Measurements from ENCODE around the gene RLF. TPM values are rescaled to one million over a fixed set of nuclear protein-coding genes. Genes with fewer than 3 reads are reported as not detected.

RLF gene
- total and polyA plus RNA-seq, 2 of the 8 experiments (the other 6 are each of a cell fraction or from before 2014, with no cell fraction given) = 4.2 to 18.0 TPM

DNA sequence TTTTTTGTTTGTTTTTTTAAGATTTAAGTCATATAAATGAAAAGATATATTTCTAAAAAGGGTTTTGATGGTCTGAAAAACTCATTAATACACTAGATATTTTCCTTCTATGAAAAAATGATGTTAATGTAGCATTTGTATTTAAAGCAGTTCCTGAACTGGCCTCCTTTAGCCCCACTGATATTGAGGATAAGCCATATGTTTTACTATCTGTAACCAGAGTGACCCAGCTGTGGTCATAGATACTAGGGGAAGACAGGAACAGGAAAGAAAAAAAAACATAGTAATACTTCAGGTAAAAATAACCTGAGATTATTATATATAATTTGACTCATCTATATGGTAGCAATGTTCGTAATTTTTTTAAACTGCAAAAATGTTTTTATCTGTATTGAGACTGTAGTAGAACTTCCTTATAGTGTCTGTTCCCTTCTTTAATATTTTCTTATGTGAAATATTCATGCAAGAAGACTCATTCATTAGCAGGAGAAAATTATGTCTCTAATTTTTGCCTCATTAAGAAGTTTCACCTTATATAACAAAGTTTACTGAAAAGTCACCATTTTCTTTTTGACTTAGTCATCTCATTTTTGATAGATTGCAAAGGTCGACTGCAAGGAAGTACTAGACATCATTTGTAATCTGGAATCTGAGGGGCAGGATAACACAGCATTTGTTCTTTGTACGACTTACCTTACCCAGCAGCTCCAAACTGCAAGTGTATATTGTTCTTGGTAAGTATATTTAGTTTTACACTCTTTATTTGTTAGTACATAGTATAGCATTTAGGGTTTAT lies 61.0 kb downstream of the RLF start:
- Histone ChIP-seq H2BK5ac (ENCODE audit: low read depth, low read length) (no peak overlapping the region), H3K9ac (replicated peaks in 1 of 4; ENCODE audit: extremely low read depth in 1 of 4, low read depth in 3 of 4, low read length in 3 of 4) (no peak overlapping the region), H2BK20ac (ENCODE audit: low read length) (no peak overlapping the region), H4K91ac (replicated peaks; ENCODE audit: insufficient read length, low read length) (no peak overlapping the region), H3K27me3 (replicated peaks in 1 of 4; ENCODE audit: control insufficient read depth in 3 of 4, extremely low read depth in 1 of 4, insufficient read depth in 3 of 4, low read length in 3 of 4) (no peaks in the 10 kb centered on the region), H3K9me3 (ENCODE audit: insufficient read depth in 2 of 2, low read depth in 1 of 2, low read length in 1 of 2) (no peaks in the 10 kb centered on the region), H3K56ac (replicated peaks; ENCODE audit: insufficient read length, low read depth, low read length) (no peak overlapping the region), H3K14ac (ENCODE audit: insufficient read length) (no peak overlapping the region), H3K18ac (ENCODE audit: extremely low read depth, low read length) (no peak overlapping the region), H3K4me2 (ENCODE audit: insufficient read depth in 1 of 2, low read depth in 2 of 2, low read length in 2 of 2) (no peak overlapping the region), H3K27ac (ENCODE audit: low read depth, low read length) (no peak overlapping the region), H4K20me1 (replicated peaks in 1 of 2; ENCODE audit: control insufficient read depth in 1 of 2, insufficient read depth in 2 of 2, low read length in 2 of 2) (no peaks in the 10 kb centered on the region), H3K23me2 (ENCODE audit: low read depth, low read length) (no peaks in the 10 kb centered on the region), H3K4ac (replicated peaks; ENCODE audit: insufficient read length, low read depth, low read length) (no peak overlapping the region), H2BK120ac (replicated peaks; ENCODE audit: low read depth, low read length) (no peak overlapping the region), H3K4me1 (replicated peaks in 1 of 4; ENCODE audit: control insufficient read depth in 3 of 4, insufficient read depth in 4 of 4, low read length in 3 of 4) (no peaks in the 10 kb centered on the region), H2BK12ac (ENCODE audit: low read depth, low read length) (no peak overlapping the region), H2BK15ac (ENCODE audit: low read length) (no peak overlapping the region), H2AK5ac (ENCODE audit: low read depth, low read length) (no peak overlapping the region), H3K4me3 (ENCODE audit: extremely low read depth in 1 of 4, insufficient read depth in 2 of 4, low read depth in 3 of 4, low read length in 4 of 4) (no peak overlapping the region), H4K8ac (ENCODE audit: extremely low read depth, insufficient read depth, low read length) (no peak overlapping the region), H4K5ac (ENCODE audit: insufficient read length, low read depth, low read length) (no peak overlapping the region), H3K79me1 (ENCODE audit: low read depth, low read length) (no peaks in the 10 kb centered on the region), H3K23ac (ENCODE audit: insufficient read length) (no peak overlapping the region), H3K36me3 (ENCODE audit: control insufficient read depth in 2 of 4, insufficient read depth in 4 of 4, low read length in 3 of 4) (peaks cover 0 to under 1% (median 0%) of the 10 kb centered on the region in 4 experiments; a peak in 1 of 8 replicates), H2AFZ (ENCODE audit: low read length) (no peak overlapping the region), H3K79me2 (ENCODE audit: control insufficient read depth in 1 of 2, insufficient read depth in 2 of 2, low read length in 2 of 2) (no peaks in the 10 kb centered on the region)
- DNase-seq (ENCODE audit: low read depth in 1 of 2, low spot score in 2 of 2) (no peak), FAIRE-seq (no peak)
- ChIA-PET POLR2A (ENCODE audit: partially characterized antibody) (no interaction called here), CTCF (ENCODE audit: partially characterized antibody) (interaction anchor here (1.2 kb wide), 1 partner anchor 13 kb away, joined by 3 read pairs; no protein-coding TSS in a partner anchor)
- 86% methylated on average over 3 of the region's 3 CpGs; no CpG with 5 or more reads in 1 of the 2 experiments for WGBS, 2 experiments (ENCODE audit: extremely low coverage in 1 of 2, insufficient coverage in 1 of 2, insufficient read length in 1 of 2, insufficient replicate concordance in 2 of 2, low coverage in 1 of 2, low lambda C conversion rate in 2 of 2, missing lambda C conversion rate in 1 of 2)
- TF ChIP-seq SIRT6 (IDR thresholded peaks at IDR 0.05; ENCODE audit: low read length) = no peak
- TF ChIP-seq, protein P1, sequence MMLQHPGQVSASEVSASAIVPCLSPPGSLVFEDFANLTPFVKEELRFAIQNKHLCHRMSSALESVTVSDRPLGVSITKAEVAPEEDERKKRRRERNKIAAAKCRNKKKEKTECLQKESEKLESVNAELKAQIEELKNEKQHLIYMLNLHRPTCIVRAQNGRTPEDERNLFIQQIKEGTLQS (IDR thresholded peaks at IDR 0.05; ENCODE audit: insufficient read depth, low read depth, low read length) = no peak
- TF ChIP-seq, protein P2, sequence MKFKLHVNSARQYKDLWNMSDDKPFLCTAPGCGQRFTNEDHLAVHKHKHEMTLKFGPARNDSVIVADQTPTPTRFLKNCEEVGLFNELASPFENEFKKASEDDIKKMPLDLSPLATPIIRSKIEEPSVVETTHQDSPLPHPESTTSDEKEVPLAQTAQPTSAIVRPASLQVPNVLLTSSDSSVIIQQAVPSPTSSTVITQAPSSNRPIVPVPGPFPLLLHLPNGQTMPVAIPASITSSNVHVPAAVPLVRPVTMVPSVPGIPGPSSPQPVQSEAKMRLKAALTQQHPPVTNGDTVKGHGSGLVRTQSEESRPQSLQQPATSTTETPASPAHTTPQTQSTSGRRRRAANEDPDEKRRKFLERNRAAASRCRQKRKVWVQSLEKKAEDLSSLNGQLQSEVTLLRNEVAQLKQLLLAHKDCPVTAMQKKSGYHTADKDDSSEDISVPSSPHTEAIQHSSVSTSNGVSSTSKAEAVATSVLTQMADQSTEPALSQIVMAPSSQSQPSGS (IDR thresholded peaks at IDR 0.05; ENCODE audit: low read length) = no peak
- TF ChIP-seq KDM5A (IDR thresholded peaks at IDR 0.05; ENCODE audit: low read length) = no peak
- TF ChIP-seq TBP (IDR thresholded peaks at IDR 0.05; ENCODE audit: low read depth, low read length) = no peak
- no peak for TF ChIP-seq RAD21 (IDR thresholded peaks at IDR 0.05 in 1 of 2, conservative IDR thresholded peaks at IDR 0.05 in 1 of 2; ENCODE audit: low read depth in 2 of 2, low read length in 2 of 2)
- no peak for TF ChIP-seq TAF1 (IDR thresholded peaks at IDR 0.05; ENCODE audit: low read depth, low read length)
